NCI-H748 (cell line): ENCODE data around the gene BNIP2.
"Not testable (repeated sequence)": the region's sequence is repeated elsewhere in the genome, so short reads cannot be mapped to it uniquely, and the experiment has no call there.

Experiments
- DNase-seq: peaks from one replicate; lab custom pipeline; 2025; ENCODE audit not compliant: unreplicated experiment; lab: John Stamatoyannopoulos, UW

Gene BNIP2

DNA sequence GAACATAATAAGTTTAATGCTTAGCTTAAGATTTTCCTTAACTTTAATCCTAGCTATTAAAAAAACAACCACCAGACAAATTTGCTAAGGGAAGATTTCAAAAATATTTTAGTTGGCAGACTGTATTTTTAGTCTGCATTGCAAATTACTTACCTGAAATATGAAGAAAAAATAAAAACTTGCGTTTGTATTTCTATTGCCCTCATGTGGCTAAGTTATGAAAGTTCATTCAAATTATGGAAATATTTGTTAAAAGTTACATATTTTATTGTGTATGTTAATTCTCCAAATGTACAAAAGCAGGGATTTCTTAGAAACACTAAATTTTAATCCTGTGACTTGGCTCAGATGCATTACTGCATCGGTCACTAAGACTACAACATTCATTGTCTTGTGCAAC, 46.8 kb downstream of the BNIP2 start:
- no peak for DNase-seq

DNA sequence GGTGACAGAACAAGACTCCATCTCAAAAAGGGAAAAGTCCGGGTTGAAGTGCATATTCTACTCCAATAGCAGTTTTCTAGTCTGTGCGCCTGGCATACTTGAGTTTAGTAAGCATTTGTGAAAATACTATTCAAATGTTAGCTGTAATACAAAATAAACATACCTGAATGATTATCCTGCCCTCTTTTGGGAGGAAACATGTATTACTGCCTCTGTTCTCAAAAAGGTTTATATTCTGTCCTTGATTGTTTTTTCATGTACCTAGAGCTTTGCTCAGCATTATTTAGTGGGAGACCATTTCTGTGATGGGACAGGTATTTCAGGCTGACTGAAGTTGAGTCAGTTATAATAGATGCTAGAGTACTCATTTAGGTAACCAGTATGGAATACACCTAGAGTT, 51.6 kb downstream of the BNIP2 start:
- not testable (repeated sequence) for DNase-seq

DNA sequence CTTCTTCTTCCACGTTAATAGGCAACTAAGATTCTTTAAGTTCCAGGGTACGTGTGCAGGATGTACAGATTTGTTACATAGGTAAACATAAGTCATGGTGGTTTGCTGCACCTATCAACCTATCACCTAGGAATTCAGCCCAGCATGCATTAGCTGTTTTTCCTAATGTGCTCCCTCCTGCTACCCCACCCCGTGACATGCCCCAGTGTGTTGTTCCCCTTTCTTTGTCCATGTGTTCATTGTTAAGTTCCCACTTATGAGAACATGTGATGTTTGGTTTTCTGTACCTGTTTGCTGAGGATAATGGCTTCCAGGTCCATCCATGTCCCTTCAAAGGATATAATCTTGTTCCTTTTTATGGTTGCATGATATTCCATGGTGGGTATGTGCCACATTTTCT, 52.9 kb downstream of the BNIP2 start:
- DNase-seq: no peak

DNA sequence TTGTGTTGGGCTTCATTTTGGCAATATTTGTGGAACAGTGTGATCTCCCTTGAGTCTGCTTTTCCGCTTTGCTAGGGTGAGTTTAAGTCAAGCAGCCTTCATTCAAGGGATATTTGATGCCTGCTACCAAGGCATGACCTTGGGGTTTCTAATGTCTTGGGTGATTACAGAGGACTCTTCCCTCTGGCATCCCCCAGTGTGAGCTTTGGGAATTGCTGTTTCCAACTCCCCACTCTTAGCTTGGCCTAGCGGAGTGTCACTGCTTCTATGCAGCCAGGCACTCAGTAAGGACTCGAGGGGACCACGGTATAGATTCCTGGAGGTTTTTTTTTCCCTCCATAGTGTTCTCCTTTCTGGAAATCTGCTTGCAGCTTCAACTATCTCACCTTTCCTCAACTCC, 56.4 kb downstream of the BNIP2 start:
- DNase-seq: peak; percentile 0

DNA sequence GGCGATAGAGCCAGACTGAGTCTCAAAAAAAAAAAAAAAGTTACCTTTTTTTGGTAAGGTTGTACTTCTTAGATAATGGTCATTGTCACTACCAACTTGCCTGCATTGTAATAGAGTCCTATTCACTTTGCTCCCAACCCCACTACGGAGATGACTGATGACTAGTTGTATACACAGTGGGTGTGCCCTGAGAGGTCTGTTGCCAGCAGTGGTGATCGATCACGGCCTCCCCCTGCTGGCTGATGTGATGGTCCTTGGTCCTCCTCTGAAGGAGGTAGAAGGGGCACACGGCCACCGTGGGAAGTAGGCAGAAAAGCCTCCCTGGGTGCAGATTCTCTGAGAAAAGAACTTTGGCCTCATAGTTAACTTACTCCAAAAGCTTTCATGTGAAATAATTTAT, 66.8 kb downstream of the BNIP2 start:
- DNase-seq: peak; percentile 53

DNA sequence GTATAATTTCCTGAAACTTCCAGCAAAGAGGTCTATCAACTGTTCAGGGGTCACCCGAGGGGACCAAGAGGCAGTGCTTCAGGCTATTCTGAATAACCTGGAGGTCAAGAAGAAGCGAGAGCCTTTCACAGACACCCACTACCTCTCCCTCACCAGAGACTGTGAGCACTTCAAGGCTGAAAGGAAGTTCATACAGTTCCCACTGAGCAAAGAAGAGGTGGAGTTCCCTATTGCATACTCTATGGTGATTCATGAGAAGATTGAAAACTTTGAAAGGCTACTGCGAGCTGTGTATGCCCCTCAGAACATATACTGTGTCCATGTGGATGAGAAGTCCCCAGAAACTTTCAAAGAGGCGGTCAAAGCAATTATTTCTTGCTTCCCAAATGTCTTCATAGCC, 70.7 kb downstream of the BNIP2 start:
- DNase-seq: no peak

DNA sequence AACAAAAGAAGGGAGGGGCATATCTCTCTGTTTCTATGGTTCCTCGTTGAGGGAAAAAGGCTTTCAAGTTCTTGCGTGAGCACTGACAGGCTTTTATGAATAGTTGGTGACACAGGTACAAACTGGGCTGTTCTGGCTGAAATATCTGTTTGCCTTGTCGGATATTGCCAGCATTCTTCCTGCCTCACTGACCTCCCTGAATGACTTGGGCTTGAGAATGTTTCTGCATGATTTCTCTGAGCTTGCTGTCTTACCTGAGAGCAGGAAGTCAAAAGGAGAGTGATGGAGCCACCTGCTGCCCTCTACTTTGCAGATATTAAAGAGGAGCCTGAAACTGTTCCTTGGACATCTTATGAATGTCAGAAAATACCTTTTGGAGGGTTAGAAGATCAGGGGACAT, 72.7 kb downstream of the BNIP2 start:
- DNase-seq: peak; percentile 9

DNA sequence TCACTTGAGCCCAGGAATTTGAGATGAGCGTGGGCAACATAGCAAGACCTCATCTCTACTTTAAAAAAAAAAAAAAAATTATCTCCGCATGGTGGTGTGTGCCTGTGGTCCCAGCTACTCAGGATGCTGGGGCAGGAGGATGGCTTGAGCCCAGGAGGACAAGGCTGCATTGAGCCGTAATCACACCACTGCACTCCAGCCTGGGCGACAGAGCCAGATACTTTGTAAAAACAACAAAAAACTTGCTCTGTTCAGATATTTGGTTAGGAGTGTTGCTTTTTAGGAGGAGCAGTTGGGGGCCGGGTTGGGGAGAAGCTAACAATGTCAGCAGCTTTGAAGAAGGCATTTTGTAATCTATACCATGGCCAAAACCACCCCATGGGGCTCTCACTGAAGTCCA, 73.5 kb downstream of the BNIP2 start:
- no peak for DNase-seq

DNA sequence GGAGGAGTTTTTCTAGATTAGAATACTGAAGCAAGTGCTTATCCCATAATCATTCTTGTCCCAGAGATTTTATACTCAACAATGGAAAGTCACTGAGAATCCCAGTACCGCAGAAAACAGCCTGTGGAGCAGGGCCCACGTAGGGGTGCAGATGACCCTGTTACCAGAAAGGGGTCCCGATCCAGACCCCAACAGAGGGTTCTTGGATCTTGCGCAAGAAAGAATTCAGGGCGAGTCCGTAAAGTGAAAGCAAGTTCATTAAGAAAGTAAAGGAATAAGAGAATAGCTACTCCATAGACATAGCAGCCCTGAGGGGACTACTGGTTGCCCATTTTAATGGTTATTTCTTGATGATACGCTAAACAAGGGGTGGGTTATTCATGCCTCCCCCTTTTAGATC, 75.0 kb downstream of the BNIP2 start:
- no peak for DNase-seq

DNA sequence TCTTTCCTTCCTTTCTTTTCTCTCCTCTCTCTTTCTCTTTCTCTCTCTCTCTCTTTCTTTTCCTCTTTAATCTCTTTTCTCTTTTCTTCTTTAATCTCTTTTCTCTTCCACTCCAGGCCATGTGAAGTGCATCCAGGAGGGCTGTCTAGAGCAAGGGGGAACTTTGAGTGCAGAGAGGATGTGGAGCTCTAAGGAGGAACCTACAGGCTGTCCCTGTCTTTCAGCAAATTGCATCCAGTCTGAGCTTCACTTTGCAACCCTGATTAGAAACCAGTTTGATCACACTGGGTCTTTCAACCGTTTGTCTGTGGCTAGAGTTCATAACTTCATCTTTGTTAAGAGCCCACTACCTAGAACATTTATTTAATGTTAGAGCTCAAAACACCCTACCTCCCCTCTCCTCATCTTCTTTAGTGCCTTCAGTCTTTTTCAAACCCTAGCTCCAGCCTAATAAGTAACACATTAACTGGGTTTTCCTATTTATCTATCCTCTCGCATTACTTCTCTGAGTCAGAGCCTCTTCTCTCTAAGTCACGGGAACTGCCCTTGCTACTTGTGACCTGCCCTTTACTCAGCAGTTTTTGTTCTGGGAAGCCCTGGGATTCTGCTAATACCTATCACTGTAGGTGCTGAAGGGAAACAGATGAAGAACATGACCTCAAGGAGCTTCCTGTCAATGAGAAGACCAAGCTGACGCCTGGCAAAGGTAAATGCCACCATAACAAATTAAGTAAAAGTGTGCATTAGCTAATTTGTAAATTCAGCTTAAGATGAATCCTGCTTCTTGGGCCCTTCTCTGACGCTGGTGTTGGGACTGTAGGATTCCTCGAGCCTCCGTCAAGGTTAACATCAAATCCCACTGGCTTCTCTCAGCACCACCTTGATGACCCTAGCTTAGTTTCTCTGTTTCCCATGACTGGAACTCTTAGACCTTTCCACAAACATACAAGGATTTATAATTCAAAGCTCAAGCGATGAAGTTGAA, 77.6 kb downstream of the BNIP2 start, which contains the start of gene GCNT3:
TSS of gene GCNT3 (plus strand) at position 508 of the 985 bp plus-strand sequence. CDS start 6,456 bp downstream, outside the sequence.
- no peak for DNase-seq

DNA sequence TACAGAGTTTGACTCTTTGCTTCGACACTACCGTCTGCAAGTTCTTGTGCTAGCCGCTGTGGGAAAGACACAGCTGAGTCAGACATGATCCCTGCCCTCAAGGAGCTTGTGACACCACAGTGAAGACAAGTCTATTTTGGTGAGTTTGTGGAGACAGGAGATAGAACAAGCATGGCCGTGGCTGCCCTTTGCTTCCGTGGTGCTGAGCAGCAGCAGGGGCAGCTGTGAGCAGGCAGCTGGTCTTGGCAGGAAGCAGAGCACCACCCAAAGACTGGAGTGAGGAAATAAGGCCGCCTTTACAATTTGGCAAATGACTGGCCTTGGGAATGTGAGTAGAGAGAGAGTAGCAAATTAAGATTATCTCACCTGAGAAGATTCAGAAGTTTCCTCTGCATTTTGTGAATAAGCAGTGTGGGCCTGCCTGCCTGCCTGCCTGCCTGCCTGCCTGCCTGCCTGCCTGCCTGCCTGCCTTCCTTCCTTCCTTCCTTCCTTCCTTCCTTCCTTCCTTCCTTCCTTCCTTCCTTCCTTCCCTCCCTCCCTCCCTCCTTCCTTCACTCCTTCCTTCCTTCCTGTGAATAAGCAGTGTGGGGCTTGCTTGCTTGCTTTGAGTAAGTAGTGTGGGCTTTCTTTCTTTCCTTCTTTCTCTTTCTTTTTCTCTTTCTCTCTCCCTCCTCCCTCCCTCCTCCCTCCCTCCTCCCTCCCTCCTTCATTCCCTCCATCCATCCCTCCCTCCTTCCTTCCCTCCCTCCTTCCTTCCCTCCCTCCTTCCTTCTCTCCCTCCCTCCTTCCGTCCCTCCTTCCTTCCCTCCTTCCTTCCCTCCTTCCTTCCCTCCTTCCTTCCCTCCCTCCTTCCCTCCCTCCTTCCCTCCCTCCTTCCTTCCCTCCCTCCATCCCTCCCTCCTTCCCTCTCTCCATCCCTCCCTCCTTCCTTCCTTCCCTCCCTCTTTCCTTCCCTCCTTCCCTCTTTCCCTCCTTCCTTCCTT, 79.1 kb downstream of the BNIP2 start:
- DNase-seq: no peak
